ENCODE measurements around the gene KRTAP4-16. TPM values are rescaled to one million over a fixed set of nuclear protein-coding genes. Genes with fewer than 3 reads are reported as not detected.
"Not testable (repeated sequence)": the region's sequence is repeated elsewhere in the genome, so short reads cannot be mapped to it uniquely, and the experiment has no call there.

Gene KRTAP4-16
- total RNA-seq, 4 donors from 2014 or later: not detected

DNA sequence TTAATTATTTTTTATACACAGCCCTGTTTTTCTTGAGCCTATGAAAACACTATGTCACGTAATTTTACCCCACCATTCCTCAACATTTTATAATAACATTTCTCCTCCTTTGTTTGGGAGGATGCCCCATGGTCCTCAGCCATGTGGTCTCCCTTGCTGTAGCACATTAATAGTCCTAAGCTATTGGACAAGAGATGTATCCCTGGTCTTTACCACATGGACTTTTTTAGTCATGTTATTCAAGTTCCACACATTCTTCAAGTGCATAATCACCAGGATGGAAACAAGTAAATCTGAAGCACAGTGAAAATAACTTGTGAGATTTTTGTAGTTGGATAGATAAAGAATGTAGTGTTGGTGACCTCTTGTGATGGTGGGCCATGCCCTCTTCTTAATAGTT, 40.0 kb downstream of the KRTAP4-16 start:
- no peaks in the 10 kb centered on the region for H3K4me1 ChIP-seq
- peaks cover 0 to 17% (median 7%) of the 10 kb centered on the region in 3 donors for H3K27me3 ChIP-seq
- H3K9me3 ChIP-seq: no peaks in the 10 kb centered on the region
- TF ChIP-seq, protein P1, sequence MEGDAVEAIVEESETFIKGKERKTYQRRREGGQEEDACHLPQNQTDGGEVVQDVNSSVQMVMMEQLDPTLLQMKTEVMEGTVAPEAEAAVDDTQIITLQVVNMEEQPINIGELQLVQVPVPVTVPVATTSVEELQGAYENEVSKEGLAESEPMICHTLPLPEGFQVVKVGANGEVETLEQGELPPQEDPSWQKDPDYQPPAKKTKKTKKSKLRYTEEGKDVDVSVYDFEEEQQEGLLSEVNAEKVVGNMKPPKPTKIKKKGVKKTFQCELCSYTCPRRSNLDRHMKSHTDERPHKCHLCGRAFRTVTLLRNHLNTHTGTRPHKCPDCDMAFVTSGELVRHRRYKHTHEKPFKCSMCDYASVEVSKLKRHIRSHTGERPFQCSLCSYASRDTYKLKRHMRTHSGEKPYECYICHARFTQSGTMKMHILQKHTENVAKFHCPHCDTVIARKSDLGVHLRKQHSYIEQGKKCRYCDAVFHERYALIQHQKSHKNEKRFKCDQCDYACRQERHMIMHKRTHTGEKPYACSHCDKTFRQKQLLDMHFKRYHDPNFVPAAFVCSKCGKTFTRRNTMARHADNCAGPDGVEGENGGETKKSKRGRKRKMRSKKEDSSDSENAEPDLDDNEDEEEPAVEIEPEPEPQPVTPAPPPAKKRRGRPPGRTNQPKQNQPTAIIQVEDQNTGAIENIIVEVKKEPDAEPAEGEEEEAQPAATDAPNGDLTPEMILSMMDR (IDR thresholded peaks at IDR 0.05 in 4 of 5, conservative IDR thresholded peaks at IDR 0.05 in 1 of 5): no peak
- DNase-seq: no peak
- in situ Hi-C loops (cut with MboI; ENCODE audit: low sequenced_read_pairs in 4 of 4): loop anchor here in 1 of 4 donors (25.0 kb wide), 1 partner anchor 100 kb away; the partner anchor contains the start of gene KRT39
- H3K27ac ChIP-seq: no peak overlapping the region
- no peaks in the 10 kb centered on the region for H3K36me3 ChIP-seq
- intact Hi-C loops (cut with DNase I; ENCODE audit: low total_unique reads): no loop called here
- no peak overlapping the region for H3K4me3 ChIP-seq
- no peak for ATAC-seq

DNA sequence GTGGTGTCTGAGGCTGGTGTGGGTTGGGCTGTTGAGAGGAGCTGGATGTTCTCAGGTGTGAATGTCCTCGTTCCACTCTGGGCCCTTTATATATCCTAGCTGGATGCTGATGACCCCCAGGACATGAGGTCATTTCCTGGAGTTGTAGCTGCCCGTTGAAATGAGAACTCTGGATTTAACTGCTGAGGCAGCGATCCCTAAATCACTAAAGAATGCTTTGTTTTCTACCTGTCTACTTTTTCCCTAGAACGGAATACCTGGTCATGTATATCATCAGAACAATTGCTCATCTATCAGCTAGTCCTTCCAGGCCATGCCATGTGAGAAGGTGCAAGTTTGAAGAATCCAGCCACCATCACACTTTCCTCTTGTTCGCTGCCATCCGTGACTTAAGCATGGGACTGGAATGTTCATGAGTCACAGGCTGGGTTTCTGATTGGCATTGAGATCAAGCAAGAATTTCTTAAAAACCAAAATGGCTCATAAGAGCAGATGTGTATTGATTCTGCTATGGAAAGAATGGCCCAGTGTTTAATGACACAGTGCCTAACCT, 41.9 kb downstream of the KRTAP4-16 start, which contains the start of gene KRTAP2-3:
Gene KRTAP2-3 (minus strand): TSS at position 63 of the 553 bp plus-strand sequence. CDS start 64 bp downstream, outside the sequence.
- in situ Hi-C loops (cut with MboI; ENCODE audit: low sequenced_read_pairs in 4 of 4): loop anchor here in 1 of 4 donors (25.0 kb wide), 1 partner anchor 98 kb away; the partner anchor contains the start of gene KRT39
- Histone ChIP-seq H3K27me3 (peaks cover 0 to 21% (median 7%) of the 10 kb centered on the region in 3 donors), H3K9me3 (no peaks in the 10 kb centered on the region), H3K4me1 (no peaks in the 10 kb centered on the region), H3K4me3 (no peak within 1 kb of the TSS), H3K36me3 (no peaks in the 10 kb centered on the region), H3K27ac (no peak within 1 kb of the TSS)
- TF ChIP-seq, protein P1 (IDR thresholded peaks at IDR 0.05 in 4 of 5, conservative IDR thresholded peaks at IDR 0.05 in 1 of 5): no peak
- TF ChIP-seq POLR2A (IDR thresholded peaks at IDR 0.05): no peak
- DNase-seq (no peak), ATAC-seq (no peak)
- intact Hi-C loops (cut with DNase I; ENCODE audit: low total_unique reads): no loop called here

DNA sequence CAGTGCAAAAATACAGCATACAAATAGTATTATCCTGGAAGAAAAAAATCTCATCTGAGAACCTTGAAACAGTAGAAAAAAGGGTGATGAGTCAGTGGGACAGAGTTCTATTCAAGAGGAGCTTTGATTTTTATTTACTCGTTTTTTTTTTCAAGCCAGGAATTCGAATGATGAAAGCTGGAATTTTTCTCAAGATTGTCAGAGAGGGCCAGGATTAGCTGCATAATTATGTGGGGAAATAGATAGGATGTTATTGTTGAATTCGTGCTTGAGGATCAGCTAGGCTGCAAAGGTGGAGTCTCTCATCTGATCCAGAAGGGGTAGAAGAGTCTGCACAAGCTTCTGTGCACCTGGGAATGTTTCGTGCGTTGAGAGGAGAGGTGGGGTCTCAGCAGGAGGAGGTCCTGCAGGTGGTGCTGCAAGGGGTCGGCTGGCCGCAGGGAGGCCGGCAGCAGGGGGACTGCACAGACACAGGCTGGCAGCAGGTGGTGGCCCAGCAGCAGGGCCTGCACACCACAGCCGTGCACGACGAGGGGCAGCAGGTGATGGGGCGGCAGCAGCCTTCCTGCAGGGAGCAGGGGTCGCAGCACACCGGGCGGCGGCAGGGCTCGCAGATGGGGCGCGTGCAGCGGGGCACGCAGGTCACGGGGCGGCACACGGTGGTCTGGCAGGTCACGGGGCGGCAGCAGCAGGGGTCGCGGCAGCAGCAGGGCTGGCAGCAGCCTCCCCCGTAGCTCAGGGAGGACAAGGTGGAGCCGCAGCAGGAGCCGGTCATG, 42.5 kb downstream of the KRTAP4-16 start:
- in situ Hi-C loops (cut with MboI; ENCODE audit: low sequenced_read_pairs in 4 of 4): loop anchor here in 1 of 4 donors (25.0 kb wide), 1 partner anchor 97 kb away; the partner anchor contains the start of gene KRT39
- H3K27me3 ChIP-seq: peaks cover 0 to 21% (median 7%) of the 10 kb centered on the region in 3 donors

DNA sequence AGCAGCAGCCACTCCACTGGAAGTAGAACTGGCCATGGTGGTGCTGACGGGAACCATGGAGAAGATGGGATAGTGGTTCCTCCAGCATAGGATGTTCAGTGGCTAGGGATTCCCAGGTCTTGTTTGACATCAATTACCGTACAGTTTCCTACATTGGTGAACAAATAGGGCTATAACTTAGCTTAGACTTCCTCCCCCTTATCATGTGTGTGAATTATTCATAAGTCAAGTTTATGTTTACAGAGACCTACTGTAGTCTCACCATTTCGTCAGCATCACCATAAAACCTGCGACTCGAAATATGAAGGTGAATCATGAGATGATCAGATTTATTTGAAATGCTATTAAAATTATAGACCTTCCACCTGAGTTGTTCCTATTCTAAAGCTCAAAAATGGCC, 43.3 kb downstream of the KRTAP4-16 start:
- intact Hi-C loops (cut with DNase I; ENCODE audit: low total_unique reads) (no loop called here), in situ Hi-C loops (cut with MboI; ENCODE audit: low sequenced_read_pairs in 4 of 4) (loop anchor here in 1 of 4 donors (25.0 kb wide), 1 partner anchor 96 kb away; the partner anchor contains the start of gene KRT39)
- H3K9me3 ChIP-seq: no peaks in the 10 kb centered on the region
- TF ChIP-seq, protein P1 (IDR thresholded peaks at IDR 0.05 in 4 of 5, conservative IDR thresholded peaks at IDR 0.05 in 1 of 5): no peak
- TF ChIP-seq POLR2A (IDR thresholded peaks at IDR 0.05): no peak
- H3K36me3 ChIP-seq: no peaks in the 10 kb centered on the region
- DNase-seq (no peak), ATAC-seq (no peak)
- no peak overlapping the region for H3K27ac ChIP-seq
- no peak overlapping the region for H3K4me3 ChIP-seq
- H3K4me1 ChIP-seq: no peaks in the 10 kb centered on the region
- peaks cover 0 to 18% (median 7%) of the 10 kb centered on the region in 3 donors for H3K27me3 ChIP-seq

More for the DNA sequence above, 42.5 kb downstream of the KRTAP4-16 start:
- ATAC-seq; H3K27ac ChIP-seq; H3K4me3 ChIP-seq; H3K4me1 ChIP-seq; H3K36me3 ChIP-seq; intact Hi-C loops (cut with DNase I; ENCODE audit: low total_unique reads); H3K9me3 ChIP-seq; DNase-seq: not testable (repeated sequence)

DNA sequence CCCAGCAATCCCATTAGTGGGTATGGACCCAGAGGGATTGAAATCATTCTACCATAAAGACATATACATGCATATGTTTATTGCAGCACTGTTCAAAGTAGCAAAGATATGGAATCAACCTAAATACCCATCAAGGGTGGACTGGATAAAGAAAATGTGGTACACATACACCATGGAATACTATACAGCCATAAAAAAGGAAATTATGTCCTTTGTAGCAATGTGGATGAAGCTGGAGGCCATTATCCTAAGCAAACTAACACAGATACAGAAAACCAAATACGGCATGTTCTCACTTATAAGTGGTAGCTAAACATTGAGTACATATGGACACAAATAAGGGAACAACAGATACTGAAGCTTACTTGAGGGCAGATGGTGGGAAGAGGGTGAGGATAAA, 44.5 kb downstream of the KRTAP4-16 start:
- peaks cover 0 to 5% (median 0%) of the 10 kb centered on the region in 3 donors for H3K9me3 ChIP-seq
- H3K27me3 ChIP-seq: peaks cover 0 to 18% (median 7%) of the 10 kb centered on the region in 3 donors
- no peak overlapping the region for H3K4me3 ChIP-seq
- in situ Hi-C loops (cut with MboI; ENCODE audit: low sequenced_read_pairs in 4 of 4) (loop anchor here in 1 of 4 donors (25.0 kb wide), 1 partner anchor 95 kb away; the partner anchor contains the start of gene KRT39), intact Hi-C loops (cut with DNase I; ENCODE audit: low total_unique reads) (no loop called here)
- no peak overlapping the region for H3K27ac ChIP-seq
- DNase-seq (no peak), ATAC-seq (no peak)
- H3K4me1 ChIP-seq: no peaks in the 10 kb centered on the region
- TF ChIP-seq, protein P1 (IDR thresholded peaks at IDR 0.05 in 4 of 5, conservative IDR thresholded peaks at IDR 0.05 in 1 of 5): no peak
- no peak for TF ChIP-seq POLR2A (IDR thresholded peaks at IDR 0.05)
- H3K36me3 ChIP-seq: no peaks in the 10 kb centered on the region

DNA sequence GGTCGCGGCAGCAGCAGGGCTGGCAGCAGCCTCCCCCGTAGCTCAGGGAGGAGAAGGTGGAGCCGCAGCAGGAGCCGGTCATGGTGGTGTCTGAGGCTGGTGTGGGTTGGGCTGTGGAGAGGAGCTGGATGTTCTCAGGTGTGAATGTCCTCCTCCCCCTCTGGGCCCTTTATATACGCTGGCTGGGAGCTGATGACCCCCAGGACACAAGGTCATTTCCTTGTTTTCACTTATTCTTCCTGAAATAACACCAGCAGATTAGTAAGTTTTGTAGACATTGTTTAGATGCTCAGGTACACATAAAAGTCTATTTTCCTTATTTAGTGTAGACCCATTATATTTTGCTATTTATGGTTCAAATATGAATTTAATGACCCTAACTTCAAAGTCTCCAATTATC, 46.9 kb downstream of the KRTAP4-16 start, which contains the start of gene KRTAP2-2:
Gene KRTAP2-2 (minus strand): TSS at position 101 of the 400 bp plus-strand sequence. CDS start 19 bp downstream, at position 82.
- peaks cover 0 to 24% (median 7%) of the 10 kb centered on the region in 3 donors for H3K27me3 ChIP-seq
- H3K9me3 ChIP-seq; intact Hi-C loops (cut with DNase I; ENCODE audit: low total_unique reads); ATAC-seq; H3K4me1 ChIP-seq; H3K36me3 ChIP-seq; DNase-seq; H3K4me3 ChIP-seq; H3K27ac ChIP-seq: not testable (repeated sequence)
- in situ Hi-C loops (cut with MboI; ENCODE audit: low sequenced_read_pairs in 4 of 4): loop anchor here in 1 of 4 donors (25.0 kb wide), 1 partner anchor 93 kb away; the partner anchor contains the start of gene KRT39

DNA sequence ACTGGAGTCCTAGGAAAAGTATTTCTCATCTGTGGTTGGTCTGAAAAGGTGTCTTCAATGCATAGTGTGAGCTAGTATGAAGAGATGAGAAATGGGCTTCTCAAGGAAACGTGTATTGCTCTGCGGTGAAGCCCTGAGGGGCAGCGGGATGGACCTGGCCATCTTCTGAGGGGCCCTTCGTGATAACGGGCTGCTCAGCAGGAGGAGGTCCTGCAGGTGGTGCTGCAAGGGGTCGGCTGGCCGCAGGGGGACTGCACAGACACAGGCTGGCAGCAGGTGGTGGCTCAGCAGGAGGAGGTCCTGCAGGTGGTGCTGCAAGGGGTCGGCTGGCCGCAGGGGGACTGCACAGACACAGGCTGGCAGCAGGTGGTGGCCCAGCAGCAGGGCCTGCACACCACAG, 47.5 kb downstream of the KRTAP4-16 start:
- H3K9me3 ChIP-seq; H3K36me3 ChIP-seq; H3K4me3 ChIP-seq; DNase-seq; H3K4me1 ChIP-seq; ATAC-seq; H3K27ac ChIP-seq; intact Hi-C loops (cut with DNase I; ENCODE audit: low total_unique reads): not testable (repeated sequence)
- peaks cover 0 to 27% (median 7%) of the 10 kb centered on the region in 3 donors for H3K27me3 ChIP-seq
- in situ Hi-C loops (cut with MboI; ENCODE audit: low sequenced_read_pairs in 4 of 4): loop anchor here in 1 of 4 donors (25.0 kb wide), 1 partner anchor 92 kb away; the partner anchor contains the start of gene KRT39
